ENCODE measurements around the gene TARBP1.
"Not testable (repeated sequence)": the region's sequence is repeated elsewhere in the genome, so short reads cannot be mapped to it uniquely, and the experiment has no call there.

The TARBP1 gene

DNA sequence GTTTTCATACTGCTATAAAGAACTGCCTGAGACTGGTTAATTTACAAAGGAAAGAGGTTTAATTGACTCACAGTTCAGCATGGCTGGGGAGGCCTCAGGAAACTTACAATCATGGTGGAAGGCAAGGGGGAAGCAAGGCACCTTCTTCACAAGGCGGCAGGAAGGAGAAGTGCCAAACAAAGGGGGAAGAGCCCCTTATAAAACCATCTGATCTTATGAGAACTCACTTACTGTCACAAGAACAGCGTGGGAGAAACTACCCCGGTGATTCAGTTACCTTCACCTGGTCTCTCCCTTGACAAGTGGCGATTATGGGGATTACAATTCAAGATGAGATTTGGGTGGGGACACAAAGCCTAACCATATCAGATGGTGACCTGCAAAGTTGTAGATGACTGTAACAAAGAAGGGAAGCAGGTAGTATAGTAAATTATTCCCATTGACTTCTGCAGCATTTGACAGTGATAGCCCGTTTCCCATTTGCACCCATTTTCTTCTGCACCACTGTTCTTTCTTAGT lies 99.3 kb downstream of the TARBP1 start:
- DNase-seq: not testable (repeated sequence)

GRCh38 chr1:234375672-234376071 lies 103.3 kb downstream of the TARBP1 start:
- DNase-seq: no peak

DNA sequence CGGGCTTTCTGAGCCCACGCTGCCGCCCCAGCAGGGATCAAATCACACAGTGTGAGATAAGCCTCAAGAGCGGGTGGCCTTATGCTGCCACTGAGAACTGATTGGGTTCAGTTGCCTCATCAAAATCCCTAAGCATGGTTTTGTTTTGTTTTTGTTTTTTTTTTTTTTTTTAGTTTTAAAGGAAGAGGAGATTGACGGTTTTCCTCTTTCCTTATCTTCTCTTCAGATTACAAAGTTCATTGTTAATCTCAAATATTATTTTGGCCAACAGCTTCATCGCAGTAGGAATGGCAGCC lies 105.1 kb downstream of the TARBP1 start:
- DNase-seq: no peak

DNA sequence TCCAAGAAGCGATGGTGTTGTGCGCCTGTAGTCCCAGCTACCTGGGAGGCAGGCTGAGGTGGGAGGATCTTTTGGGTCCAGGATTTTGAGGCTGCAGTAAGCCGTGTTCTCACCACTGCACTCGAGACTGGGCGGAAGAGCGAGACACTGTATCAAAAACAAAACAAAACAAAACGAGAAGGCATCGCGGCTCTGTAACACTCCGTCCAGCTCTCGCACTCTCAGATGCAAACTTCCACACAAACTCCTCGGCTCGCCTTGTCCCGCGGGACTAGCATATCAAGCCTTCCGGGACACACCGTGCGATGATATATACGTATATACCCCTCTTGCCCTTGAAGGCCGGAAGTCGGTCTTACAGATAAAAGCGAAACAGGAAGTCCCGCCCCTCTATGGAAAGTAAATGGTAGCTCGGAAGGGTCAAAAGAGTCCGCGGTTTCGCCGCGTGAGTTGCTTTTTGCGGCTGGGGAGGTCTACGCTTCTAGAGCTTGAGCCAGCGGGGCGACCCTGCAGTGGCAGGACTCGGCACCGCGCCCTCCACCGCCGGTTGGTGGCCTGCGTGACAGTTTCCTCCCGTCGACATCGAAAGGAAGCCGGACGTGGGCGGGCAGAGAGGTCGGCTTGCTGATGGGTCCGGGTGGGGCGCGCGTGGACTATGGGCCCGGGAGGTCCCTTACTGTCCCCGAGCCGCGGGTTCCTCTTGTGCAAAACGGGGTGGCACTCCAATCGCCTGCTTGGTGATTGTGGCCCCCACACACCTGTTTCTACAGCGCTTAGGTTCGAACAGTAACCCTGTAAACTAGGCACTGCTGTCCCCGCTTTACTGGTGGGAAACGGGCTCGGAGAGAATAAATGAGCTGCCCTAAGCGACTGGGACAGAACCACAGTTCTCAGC lies 105.7 kb downstream of the TARBP1 start, which contains the start of gene COA6:
COA6 (plus strand) TSS at position 393 of the 895 bp plus-strand sequence; CDS start at position 404, 11 bp downstream.
- peak; percentile 93 for DNase-seq

- DNase-seq: no peak
These were observed 106.8 kb downstream of the TARBP1 start for GRCh38 chr1:234372011-234372757.

- DNase-seq: no peak
These were observed 107.6 kb downstream of the TARBP1 start for GRCh38 chr1:234371414-234371813.

DNA sequence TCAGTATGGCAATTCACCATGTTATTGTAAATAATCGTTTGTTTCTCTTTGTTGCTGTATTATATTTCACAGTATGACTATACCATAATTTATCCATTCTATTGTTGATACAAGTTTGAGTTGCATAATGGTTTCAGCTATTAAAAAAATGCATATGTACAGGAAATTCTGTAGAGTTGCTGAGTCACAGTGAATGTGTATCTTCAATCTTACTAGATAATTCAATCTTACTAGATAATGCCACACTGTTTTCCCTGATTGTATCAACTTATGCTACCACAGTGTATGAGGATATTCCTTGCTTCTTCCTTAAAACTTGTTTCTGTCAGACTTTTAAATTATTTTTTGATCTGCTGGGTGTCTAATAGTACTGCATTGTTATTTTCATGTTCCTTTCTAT lies 109.2 kb downstream of the TARBP1 start:
- DNase-seq: no peak

DNA sequence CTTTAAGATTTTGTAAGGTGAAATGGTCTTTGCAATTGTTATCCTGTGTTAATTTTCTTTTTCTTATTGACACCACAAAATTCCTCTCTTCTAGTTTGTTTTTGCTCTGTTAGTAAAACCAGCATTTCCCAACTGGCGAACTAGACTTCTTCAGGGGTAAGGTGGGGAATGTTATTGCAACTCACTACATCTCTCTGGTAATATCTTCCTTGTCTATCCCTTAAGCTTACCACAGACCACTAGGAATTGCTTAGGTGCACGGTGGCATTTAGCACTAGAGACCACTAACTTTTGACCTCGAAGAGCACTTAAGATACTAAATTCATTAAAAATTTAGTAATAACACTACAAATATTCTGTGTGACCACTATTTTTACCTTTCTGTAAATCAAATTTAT lies 109.9 kb downstream of the TARBP1 start:
- no peak for DNase-seq

- DNase-seq: no peak
These were observed 110.5 kb downstream of the TARBP1 start for GRCh38 chr1:234368320-234369032.

GRCh38 chr1:234362558-234362957 lies 116.4 kb downstream of the TARBP1 start:
- DNase-seq: no peak

DNA sequence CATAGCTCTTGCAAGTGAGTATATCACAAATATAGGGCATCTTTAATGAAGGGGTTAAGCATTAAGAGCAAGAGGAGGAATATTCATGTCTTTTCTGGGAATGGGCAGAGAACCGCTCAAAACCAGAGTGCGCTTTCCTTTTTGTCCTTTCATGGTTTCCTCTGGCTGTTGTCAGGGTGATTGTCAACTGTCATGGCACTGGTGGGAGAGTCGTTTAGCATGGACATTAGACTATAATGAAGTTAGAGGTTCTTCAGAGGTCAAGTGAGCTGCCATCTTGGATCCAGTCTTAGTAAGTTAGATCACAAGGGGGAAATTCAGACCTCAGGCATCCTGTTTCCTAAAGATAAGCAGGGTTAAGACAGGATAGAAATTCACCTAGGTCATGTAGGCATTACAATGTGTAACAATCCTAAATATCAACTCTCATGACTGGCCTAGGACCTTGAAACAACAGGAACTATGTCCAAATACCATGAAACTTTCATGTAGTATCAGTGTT lies 117.8 kb downstream of the TARBP1 start:
- DNase-seq: no peak

DNA sequence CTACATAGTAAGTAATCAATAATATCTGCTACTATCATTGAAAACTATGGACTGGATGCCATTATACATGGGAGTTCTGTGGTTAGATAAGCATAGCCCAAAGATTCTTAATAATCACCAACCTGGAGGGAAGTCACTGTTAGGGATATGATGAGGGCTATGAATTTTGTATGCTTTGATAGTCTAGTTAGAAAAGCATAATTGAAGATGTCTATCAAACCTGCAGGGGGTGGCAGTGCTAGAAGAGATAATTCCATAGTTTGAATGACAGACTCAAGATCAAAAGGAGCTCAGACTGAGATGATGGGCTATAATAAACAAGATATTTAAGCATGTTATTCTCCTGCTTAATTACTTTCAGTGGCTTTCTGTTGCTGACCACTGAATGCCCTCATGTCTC lies 121.1 kb downstream of the TARBP1 start:
- DNase-seq: no peak

DNA sequence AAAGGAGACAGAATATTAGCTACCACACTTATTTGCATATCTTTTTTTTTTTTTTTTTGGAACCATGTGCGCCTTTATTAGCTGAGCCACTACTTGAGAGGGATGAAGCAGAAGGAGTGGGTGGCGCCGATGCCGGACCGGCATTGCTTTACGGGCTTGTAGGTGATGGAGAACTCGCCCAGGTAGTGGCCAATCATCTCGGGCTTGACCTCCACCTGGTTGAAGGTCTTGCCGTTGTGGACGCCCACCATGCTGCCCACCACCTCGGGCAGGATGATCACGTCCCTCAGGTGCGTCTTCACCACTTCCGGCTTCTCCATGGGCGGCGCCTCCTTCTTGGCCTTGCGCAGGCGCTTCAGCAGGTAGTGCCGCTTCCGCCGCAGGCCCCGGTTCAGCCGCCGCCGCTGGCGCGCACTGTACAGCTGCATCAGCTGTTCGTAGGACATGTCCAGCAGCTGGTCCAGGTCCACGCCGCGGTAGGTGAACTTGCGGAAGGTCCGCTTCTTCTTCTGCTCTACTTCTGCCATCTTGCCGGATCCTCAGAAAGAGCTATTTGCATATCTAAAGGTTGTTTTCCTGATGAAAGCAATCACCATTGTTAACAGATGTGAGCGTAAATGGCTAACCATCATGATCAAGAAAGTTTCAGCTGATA lies 122.2 kb downstream of the TARBP1 start:
- not testable (repeated sequence) for DNase-seq

- DNase-seq: no peak
These were observed 123.0 kb downstream of the TARBP1 start for GRCh38 chr1:234355782-234356510.

GRCh38 chr1:234348964-234349363 lies 130.0 kb downstream of the TARBP1 start:
- no peak for DNase-seq

DNA sequence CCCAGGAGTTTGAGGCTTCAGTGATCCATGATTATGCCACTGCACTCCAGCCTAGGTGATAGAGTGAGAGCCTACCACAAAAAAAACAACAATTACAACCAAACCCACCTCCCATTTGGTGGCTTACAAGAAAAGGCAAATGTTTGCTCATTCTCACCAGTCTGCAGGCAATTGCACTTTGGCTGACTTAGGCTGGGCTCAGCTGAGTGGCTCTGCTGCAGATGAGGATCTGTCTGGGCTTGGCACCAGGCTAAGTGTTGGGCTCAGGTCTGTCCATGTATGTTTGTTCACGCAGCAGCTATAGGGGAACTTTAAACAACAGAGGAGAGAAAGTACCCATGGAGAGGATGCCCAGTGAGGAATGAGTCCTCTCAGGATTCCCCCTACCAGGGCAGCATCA lies 133.7 kb downstream of the TARBP1 start:
- DNase-seq: no peak

DNA sequence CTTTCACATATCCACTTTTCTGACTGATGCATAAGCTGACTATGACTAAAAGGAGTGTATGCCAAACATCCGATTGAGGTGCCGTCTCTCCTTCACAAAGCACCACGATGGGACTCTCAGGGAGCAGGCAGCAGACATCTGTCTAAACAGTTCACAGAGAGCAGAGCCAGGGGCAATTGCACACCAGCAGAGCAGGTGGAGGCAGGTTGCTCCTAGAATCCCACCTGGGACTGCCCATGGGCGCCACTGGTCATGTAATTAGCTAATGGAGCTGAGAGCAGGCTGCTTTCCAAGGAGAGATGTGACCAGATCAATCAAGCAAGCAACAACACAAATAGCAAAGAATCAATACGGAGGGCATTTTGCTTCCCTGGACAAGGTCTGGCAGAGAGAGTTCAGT lies 136.2 kb downstream of the TARBP1 start:
- DNase-seq: no peak

Data from GOT3 (cell line).